CD8-positive, alpha-beta memory T cell (primary cell): ENCODE measurements around the gene RAB11FIP2. TPM values are rescaled to one million over a fixed set of nuclear protein-coding genes. Genes with fewer than 3 reads are reported as not detected.

Experiments
- CTCF ChIA-PET: fragments of 350-600 bp; sonication (Branson Sonifier 250); formaldehyde crosslinking; loops from one replicate; lab custom pipeline; 2021; ENCODE audit warnings: antibody characterized with exemption; lab: Charles Lee
- POLR2A ChIA-PET: fragments of 350-600 bp; sonication (Branson Sonifier 250); formaldehyde crosslinking; loops from one replicate; lab custom pipeline; 2021; ENCODE audit warnings: antibody characterized with exemption; lab: Charles Lee
- DNase-seq, 5 donors: peaks; one replicate each; pipeline versions ENCODE4 v3.0.0 to v3.0.0-alpha.2; 2020 to 2022; ENCODE audit warnings: mixed read lengths in 1 of 5
- H3K27ac ChIP-seq: one replicate; pipeline ENCODE4 v1.7.0; 2013; ENCODE audit warnings: low read depth, mild to moderate bottlenecking, low read length, moderate library complexity
- H3K27me3 ChIP-seq: 2 replicates; pipeline ENCODE4 v1.7.0; 2013; ENCODE audit warnings: low read length, mild to moderate bottlenecking; ENCODE audit not compliant: insufficient read depth, poor library complexity, severe bottlenecking
- H3K36me3 ChIP-seq: 2 replicates; pipeline ENCODE4 v1.7.0; 2013; ENCODE audit warnings: mild to moderate bottlenecking, low read length, moderate library complexity; ENCODE audit not compliant: insufficient read depth
- H3K4me1 ChIP-seq: 2 replicates; pipeline ENCODE4 v1.7.0; 2013; ENCODE audit warnings: mild to moderate bottlenecking, low read length, moderate library complexity; ENCODE audit not compliant: insufficient read depth
- H3K4me3 ChIP-seq: 2 replicates; pipeline ENCODE4 v1.7.0; 2013; ENCODE audit warnings: mild to moderate bottlenecking, low read length
- H3K9me3 ChIP-seq: 2 replicates; pipeline ENCODE4 v1.7.0; 2013; ENCODE audit warnings: mild to moderate bottlenecking, low read length
- H3K27ac Mint-ChIP-seq, 8 donors: one replicate each; pipeline ENCODE4 v1.8.0; 2020 to 2021; ENCODE audit warnings: mixed read lengths in 8 of 8, mild to moderate bottlenecking in 6 of 8, inconsistent platforms in 3 of 8, moderate library complexity in 3 of 8
- H3K27me3 Mint-ChIP-seq, 2 donors: one replicate each; pipeline ENCODE4 v1.8.0; 2020 to 2021; ENCODE audit warnings: mixed read lengths in 2 of 2, mild to moderate bottlenecking in 1 of 2, moderate library complexity in 1 of 2
- H3K36me3 Mint-ChIP-seq, 3 donors: one replicate each; pipeline ENCODE4 v1.8.0; 2020 to 2021; ENCODE audit warnings: mixed read lengths in 3 of 3, inconsistent platforms in 1 of 3, mild to moderate bottlenecking in 1 of 3
- H3K4me1 Mint-ChIP-seq, 3 donors: one replicate each; pipeline ENCODE4 v1.8.0; 2020 to 2021; ENCODE audit warnings: mixed read lengths in 3 of 3, inconsistent platforms in 1 of 3, mild to moderate bottlenecking in 1 of 3
- H3K4me3 Mint-ChIP-seq, 7 donors: one replicate each; pipeline ENCODE4 v1.8.0; 2020 to 2021; ENCODE audit warnings: mixed read lengths in 7 of 7, mild to moderate bottlenecking in 6 of 7, moderate library complexity in 4 of 7, inconsistent platforms in 2 of 7
- H3K9me3 Mint-ChIP-seq, 5 donors: one replicate each; pipeline ENCODE4 v1.8.0; 2020 to 2022; ENCODE audit warnings: mixed read lengths in 5 of 5, mild to moderate bottlenecking in 3 of 5, moderate library complexity in 2 of 5, inconsistent platforms in 1 of 5
- polyA plus RNA-seq: library from polyadenylated mRNA; unstranded; fragments of 300-500 nt; fragmentation: Illumina TruSeq; gene quantifications from one replicate; pipeline ENCODE4 v1.2.3, GENCODE V29; 2021
- total RNA-seq, 2 experiments: library from RNA; stranded (reverse); gene quantifications; one replicate each; pipeline ENCODE4 v1.2.3, GENCODE V29; 2021

Gene RAB11FIP2
- total and polyA plus RNA-seq, 3 experiments from 2014 or later = 9.8 to 10.5 (median 10.1) TPM

DNA sequence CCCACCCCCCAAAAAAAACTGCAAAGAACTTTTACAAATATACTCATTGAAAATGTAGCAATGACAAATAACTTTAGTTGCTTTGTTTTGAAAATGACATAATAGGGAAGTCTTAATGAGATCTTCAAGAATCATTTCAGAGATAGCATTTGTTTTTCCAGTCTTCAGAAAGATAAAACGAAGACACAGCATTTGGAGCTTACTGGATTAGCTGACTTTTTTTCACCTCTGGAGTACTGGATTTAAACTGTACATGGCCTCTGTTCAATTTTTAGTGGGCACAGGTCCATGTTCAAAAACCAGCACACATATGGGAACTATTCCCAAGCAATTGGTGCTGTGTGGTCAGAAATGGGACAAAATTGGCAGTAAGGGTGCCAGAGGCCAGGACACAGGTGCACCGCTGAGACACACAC lies 3.9 kb downstream of the RAB11FIP2 start:
- CTCF ChIA-PET = no interaction called here
- no peaks in the 10 kb centered on the region for H3K27me3 ChIP-seq
- Mint-ChIP-seq H3K27me3 (no peaks in the 10 kb centered on the region), H3K9me3 (no peaks in the 10 kb centered on the region), H3K36me3 (peaks cover 0 to 17% (median 7%) of the 10 kb centered on the region in 3 donors), H3K27ac (peak overlapping the region in 2 of 8 donors; percentile 5 to 15), H3K4me1 (peaks cover 49 to 76% (median 69%) of the 10 kb centered on the region in 3 donors), H3K4me3 (peak overlapping the region in 1 of 7 donors; percentile 34)
- no peaks in the 10 kb centered on the region for H3K9me3 ChIP-seq
- DNase-seq = no peak
- H3K4me3 ChIP-seq = no peak overlapping the region
- POLR2A ChIA-PET = no interaction called here
- no peak overlapping the region for H3K27ac ChIP-seq
- peaks cover 27% of the 10 kb centered on the region for H3K4me1 ChIP-seq
- H3K36me3 ChIP-seq = no peaks in the 10 kb centered on the region

DNA sequence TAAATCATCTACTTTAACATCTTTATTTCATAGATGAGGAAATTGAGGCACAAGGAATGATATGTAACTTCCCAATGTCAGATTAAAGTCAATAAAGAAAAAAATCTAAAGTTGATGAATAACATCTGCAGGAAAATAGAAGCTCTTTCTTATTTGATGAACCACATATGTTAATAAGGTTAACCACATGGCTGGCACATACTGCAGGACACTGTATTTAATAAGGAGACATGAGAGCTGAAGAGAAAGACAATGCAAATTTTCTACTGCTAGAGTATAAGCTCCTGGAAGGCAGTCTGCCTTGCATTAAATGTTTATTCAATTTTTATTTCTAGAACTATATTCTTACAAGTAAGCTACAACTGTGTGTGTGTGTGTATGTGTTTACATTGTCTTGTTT lies 4.4 kb downstream of the RAB11FIP2 start:
- POLR2A ChIA-PET = no interaction called here
- CTCF ChIA-PET = no interaction called here
- Mint-ChIP-seq H3K27me3 (no peaks in the 10 kb centered on the region), H3K4me3 (peak overlapping the region in 1 of 7 donors; percentile 18), H3K4me1 (peaks cover 48 to 74% (median 65%) of the 10 kb centered on the region in 3 donors), H3K9me3 (no peaks in the 10 kb centered on the region), H3K36me3 (peaks cover 0 to 17% (median 7%) of the 10 kb centered on the region in 3 donors), H3K27ac (no peak overlapping the region)
- H3K4me1 ChIP-seq = peaks cover 27% of the 10 kb centered on the region
- no peak overlapping the region for H3K27ac ChIP-seq
- H3K36me3 ChIP-seq = no peaks in the 10 kb centered on the region
- no peaks in the 10 kb centered on the region for H3K27me3 ChIP-seq
- DNase-seq = no peak
- H3K9me3 ChIP-seq = no peaks in the 10 kb centered on the region
- H3K4me3 ChIP-seq = no peak overlapping the region

DNA sequence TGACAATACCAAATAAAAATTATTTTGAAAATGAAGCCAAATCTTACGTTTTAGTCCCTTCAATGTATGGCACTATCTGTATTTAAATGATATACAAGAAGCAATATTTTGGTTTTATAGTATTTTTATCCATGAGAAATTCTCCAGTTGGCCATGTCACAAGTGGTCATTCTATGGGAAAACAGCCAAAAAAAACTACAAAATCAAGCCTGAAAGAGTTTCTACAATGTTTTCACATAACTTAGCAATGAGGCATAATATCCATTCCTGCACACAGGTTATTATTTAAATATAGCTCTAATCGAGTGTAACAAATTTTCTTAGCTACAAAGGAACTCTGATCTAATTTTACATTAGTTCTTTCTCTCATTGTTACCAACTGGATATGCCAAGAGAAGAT lies 5.4 kb downstream of the RAB11FIP2 start:
- peaks cover 0 to 24% (median 7%) of the 10 kb centered on the region in 3 donors for H3K36me3 Mint-ChIP-seq
- peaks cover 45 to 77% (median 71%) of the 10 kb centered on the region in 3 donors for H3K4me1 Mint-ChIP-seq
- Histone ChIP-seq H3K27ac (no peak overlapping the region), H3K4me3 (no peak overlapping the region), H3K9me3 (no peaks in the 10 kb centered on the region), H3K27me3 (no peaks in the 10 kb centered on the region), H3K4me1 (peaks cover 25% of the 10 kb centered on the region), H3K36me3 (no peaks in the 10 kb centered on the region)
- no peaks in the 10 kb centered on the region for H3K27me3 Mint-ChIP-seq
- DNase-seq = no peak
- POLR2A ChIA-PET = no interaction called here
- no peaks in the 10 kb centered on the region for H3K9me3 Mint-ChIP-seq
- CTCF ChIA-PET = no interaction called here
- no peak overlapping the region for H3K27ac Mint-ChIP-seq
- no peak overlapping the region for H3K4me3 Mint-ChIP-seq

DNA sequence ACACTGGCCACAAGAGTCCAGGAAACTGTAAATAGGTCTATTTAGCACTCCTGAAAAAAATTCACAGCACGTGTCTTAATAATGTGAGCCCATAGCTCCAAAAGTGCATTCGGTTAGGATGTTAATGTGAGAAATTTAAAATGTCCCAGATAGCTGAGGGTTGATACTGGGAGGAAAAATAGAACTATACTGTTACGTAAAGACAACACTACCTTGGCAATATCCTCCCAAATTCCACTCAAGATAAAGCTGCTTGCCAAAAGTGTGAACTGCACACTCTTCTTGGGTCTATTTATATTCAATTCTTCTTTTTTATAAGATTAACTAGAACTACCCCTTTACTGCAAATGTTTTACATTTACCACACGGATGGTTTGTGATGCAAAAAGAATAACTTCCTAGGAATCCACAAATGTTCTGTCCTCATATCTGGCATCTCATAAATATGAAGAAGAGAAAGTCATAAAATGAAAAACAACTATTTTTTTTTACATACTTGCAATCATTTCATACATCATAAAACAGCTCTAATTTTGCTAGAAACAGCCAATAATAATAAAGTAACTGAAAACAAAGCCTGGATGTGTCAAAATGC lies 10.4 kb downstream of the RAB11FIP2 start:
- no peaks in the 10 kb centered on the region for H3K9me3 ChIP-seq
- peaks cover 16 to 44% (median 38%) of the 10 kb centered on the region in 3 donors for H3K4me1 Mint-ChIP-seq
- no peaks in the 10 kb centered on the region for H3K27me3 ChIP-seq
- no peaks in the 10 kb centered on the region for H3K9me3 Mint-ChIP-seq
- no peaks in the 10 kb centered on the region for H3K27me3 Mint-ChIP-seq
- ChIA-PET CTCF (no interaction called here), POLR2A (no interaction called here)
- H3K27ac ChIP-seq = no peak overlapping the region
- no peak overlapping the region for H3K4me3 Mint-ChIP-seq
- H3K27ac Mint-ChIP-seq = no peak overlapping the region
- H3K4me1 ChIP-seq = peaks cover 17% of the 10 kb centered on the region
- H3K36me3 ChIP-seq = no peaks in the 10 kb centered on the region
- no peak for DNase-seq
- no peak overlapping the region for H3K4me3 ChIP-seq
- peaks cover 0 to 50% (median 13%) of the 10 kb centered on the region in 3 donors for H3K36me3 Mint-ChIP-seq

DNA sequence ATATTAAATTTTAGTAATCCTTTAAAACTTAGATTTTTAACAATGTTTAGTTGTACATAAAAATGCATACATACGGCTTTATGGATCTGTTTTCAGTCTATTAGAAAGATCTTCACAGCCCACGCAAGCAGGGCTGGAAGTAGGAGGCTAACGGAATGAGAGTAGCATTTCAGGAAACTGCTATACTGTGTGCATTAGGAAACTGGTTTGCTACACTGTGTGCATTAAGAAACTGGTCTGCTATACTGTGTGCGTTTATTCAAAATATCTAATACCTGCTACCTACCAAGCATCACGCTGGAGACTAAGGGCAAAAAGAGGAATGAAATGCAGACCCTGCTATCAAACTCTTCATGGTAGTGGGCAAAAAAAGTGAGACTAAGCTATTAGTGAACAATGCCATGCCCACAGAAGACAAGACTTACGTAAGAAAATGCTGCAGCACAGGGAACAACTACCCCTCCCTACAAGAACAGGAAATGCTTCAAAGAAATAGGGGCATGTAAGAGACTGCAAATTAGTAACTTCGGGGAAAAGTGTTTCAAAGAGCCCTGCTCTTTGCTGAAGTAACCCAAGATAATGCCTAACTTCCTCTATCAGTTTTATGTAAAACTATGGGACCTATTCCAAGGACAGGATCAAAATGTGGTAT lies 11.3 kb downstream of the RAB11FIP2 start:
- H3K27me3 ChIP-seq = no peaks in the 10 kb centered on the region
- ChIA-PET POLR2A (no interaction called here), CTCF (interaction anchor here (1.0 kb wide), 1 partner anchor 21 kb away, joined by 3 read pairs; no protein-coding TSS in a partner anchor)
- H3K9me3 ChIP-seq = no peaks in the 10 kb centered on the region
- Mint-ChIP-seq H3K36me3 (peaks cover 0 to 50% (median 18%) of the 10 kb centered on the region in 3 donors), H3K27ac (peak overlapping the region in 1 of 8 donors; percentile 14), H3K4me1 (peaks cover 16 to 42% (median 37%) of the 10 kb centered on the region in 3 donors), H3K4me3 (no peak overlapping the region), H3K27me3 (no peaks in the 10 kb centered on the region), H3K9me3 (no peaks in the 10 kb centered on the region)
- H3K36me3 ChIP-seq = no peaks in the 10 kb centered on the region
- no peak overlapping the region for H3K4me3 ChIP-seq
- no peak overlapping the region for H3K27ac ChIP-seq
- DNase-seq = peak in 1 of 5 donors; percentile 18
- H3K4me1 ChIP-seq = peaks cover 17% of the 10 kb centered on the region

DNA sequence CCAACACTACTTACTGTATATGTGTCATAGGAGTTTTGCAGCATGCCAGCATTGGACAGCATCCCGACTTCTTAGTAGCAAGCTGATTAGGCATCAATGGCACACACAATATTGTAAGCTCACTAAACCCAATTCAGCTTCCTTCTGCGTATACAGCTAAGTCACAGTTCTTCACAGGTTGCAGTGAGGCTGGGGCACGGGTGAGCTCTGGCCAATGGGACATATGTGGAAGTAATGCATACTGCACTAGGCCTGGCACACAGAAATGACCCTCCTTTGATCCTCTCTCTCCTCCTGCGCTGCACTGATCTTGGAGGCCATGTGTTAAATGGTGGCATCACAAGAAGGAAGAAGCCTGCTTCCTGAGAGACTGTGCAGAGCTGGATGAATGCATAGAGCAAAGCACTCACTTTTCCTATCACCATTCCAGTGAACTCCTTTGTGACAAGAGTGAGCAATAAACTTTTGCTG lies 11.9 kb downstream of the RAB11FIP2 start:
- no peaks in the 10 kb centered on the region for H3K9me3 Mint-ChIP-seq
- peak overlapping the region in 1 of 8 donors; percentile 29 for H3K27ac Mint-ChIP-seq
- ChIA-PET POLR2A (no interaction called here), CTCF (interaction anchor here (1.0 kb wide), 1 partner anchor 22 kb away, joined by 3 read pairs; no protein-coding TSS in a partner anchor)
- Histone ChIP-seq H3K4me3 (no peak overlapping the region), H3K9me3 (no peaks in the 10 kb centered on the region), H3K27me3 (no peaks in the 10 kb centered on the region), H3K27ac (no peak overlapping the region), H3K4me1 (peaks cover 17% of the 10 kb centered on the region), H3K36me3 (no peaks in the 10 kb centered on the region)
- H3K4me3 Mint-ChIP-seq = no peak overlapping the region
- H3K27me3 Mint-ChIP-seq = no peaks in the 10 kb centered on the region
- peaks cover 14 to 38% (median 38%) of the 10 kb centered on the region in 3 donors for H3K4me1 Mint-ChIP-seq
- peaks cover 0 to 46% (median 18%) of the 10 kb centered on the region in 3 donors for H3K36me3 Mint-ChIP-seq
- no peak for DNase-seq

DNA sequence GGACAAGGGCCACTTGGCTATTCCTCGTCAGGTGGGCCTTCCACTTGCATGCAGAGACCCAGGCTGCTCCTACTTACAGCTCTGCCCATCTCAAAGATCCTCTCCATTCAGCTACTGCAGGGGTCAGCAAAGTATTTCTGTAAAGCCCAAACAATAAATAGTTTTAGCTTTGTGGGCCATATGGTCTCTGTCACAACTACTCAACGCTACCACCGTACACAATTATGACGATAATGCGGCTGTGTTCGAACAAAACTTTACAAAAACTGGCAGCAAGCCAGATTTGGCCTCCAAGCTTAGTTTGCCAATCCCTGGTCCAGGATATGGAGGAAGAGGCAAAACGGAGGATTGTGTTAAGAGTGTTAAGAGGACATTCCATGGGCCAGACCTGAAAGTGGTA lies 12.8 kb downstream of the RAB11FIP2 start:
- H3K4me1 ChIP-seq = peaks cover 17% of the 10 kb centered on the region
- no peak overlapping the region for H3K4me3 ChIP-seq
- no peaks in the 10 kb centered on the region for H3K27me3 ChIP-seq
- no peaks in the 10 kb centered on the region for H3K9me3 ChIP-seq
- Mint-ChIP-seq H3K27ac (no peak overlapping the region), H3K4me1 (peaks cover 13 to 41% (median 36%) of the 10 kb centered on the region in 3 donors), H3K36me3 (peaks cover 0 to 39% (median 17%) of the 10 kb centered on the region in 3 donors), H3K9me3 (no peaks in the 10 kb centered on the region), H3K4me3 (no peak overlapping the region), H3K27me3 (no peaks in the 10 kb centered on the region)
- no peak for DNase-seq
- no peaks in the 10 kb centered on the region for H3K36me3 ChIP-seq
- POLR2A ChIA-PET = no interaction called here
- CTCF ChIA-PET = no interaction called here
- H3K27ac ChIP-seq = no peak overlapping the region

DNA sequence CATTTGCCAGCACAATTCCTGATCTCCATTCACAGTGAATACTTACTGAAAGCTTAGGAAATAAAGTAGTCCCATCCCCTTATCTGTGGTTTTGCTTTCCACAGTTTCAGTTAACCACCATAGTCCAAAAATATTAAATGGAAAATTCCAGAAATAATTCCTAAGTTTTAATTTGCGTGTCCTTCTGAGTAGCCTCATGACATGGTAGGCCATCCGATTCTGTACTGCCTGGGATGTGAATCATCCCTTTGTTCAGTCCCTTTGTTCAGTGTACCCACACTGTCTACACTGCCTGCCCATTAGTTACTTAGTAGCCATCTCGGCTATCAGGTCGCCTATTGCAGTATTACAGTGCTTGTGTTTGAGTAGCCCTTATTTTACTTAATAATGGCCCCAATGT lies 14.2 kb downstream of the RAB11FIP2 start:
- no peak overlapping the region for H3K27ac Mint-ChIP-seq
- DNase-seq = no peak
- H3K4me3 ChIP-seq = no peak overlapping the region
- H3K4me1 Mint-ChIP-seq = peaks cover 12 to 41% (median 38%) of the 10 kb centered on the region in 3 donors
- no peaks in the 10 kb centered on the region for H3K27me3 Mint-ChIP-seq
- H3K27ac ChIP-seq = no peak overlapping the region
- H3K36me3 Mint-ChIP-seq = peaks cover 0 to 38% (median 16%) of the 10 kb centered on the region in 3 donors
- H3K4me1 ChIP-seq = peaks cover 17% of the 10 kb centered on the region
- H3K36me3 ChIP-seq = no peaks in the 10 kb centered on the region
- CTCF ChIA-PET = no interaction called here
- no peak overlapping the region for H3K4me3 Mint-ChIP-seq
- H3K9me3 Mint-ChIP-seq = no peaks in the 10 kb centered on the region
- POLR2A ChIA-PET = no interaction called here
- no peaks in the 10 kb centered on the region for H3K27me3 ChIP-seq
- H3K9me3 ChIP-seq = no peaks in the 10 kb centered on the region
